Astrocyte of the spinal cord (primary cell): ENCODE results near the gene PCID2.

Experiments
- DNase-seq: peaks from one replicate; pipeline ENCODE4 v3.0.0; 2011; ENCODE audit warnings: low read depth, low spot score
- H3K4me3 ChIP-seq: 2 replicates; pipeline ENCODE4 v1.5.1; 2011; ENCODE audit warnings: low read depth, mild to moderate bottlenecking, low read length, moderate library complexity
- CTCF ChIP-seq: IDR thresholded peaks from 2 replicates; pipeline ENCODE4 v1.5.1; 2012; ENCODE audit warnings: low read depth, mild to moderate bottlenecking, low read length, inconsistent platforms
- in situ Hi-C: cut with HindIII; loops from 2 replicates; pipeline ENCODE4 v1.10.0; 2017; ENCODE audit warnings: low sequenced_read_pairs

The PCID2 gene

DNA sequence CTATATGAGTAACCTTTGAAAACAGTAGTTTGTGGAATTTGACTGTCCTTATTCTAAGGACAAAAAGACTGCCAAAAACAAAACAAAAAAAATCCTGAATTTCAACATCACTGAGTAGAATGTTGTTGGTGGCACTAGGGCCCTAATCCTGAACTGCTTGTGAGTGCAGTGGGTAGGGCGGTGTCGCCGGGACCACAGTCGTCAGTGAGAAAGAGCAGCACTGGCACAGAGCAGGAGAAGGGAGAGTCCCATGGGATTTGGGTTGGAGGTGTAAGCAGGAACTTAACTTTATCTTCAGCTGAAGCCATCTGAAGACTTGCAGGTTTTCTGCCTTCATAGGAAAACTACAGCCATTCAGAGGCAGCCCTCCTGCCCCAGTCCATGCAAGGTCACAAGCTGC, 5.6 kb downstream of the PCID2 start:
- TF ChIP-seq CTCF, result no peak
- no peak for DNase-seq
- in situ Hi-C loops, result no loop called here
- H3K4me3 ChIP-seq, result no peak overlapping the region

GRCh38 chr13:113201815-113202214, 6.7 kb downstream of the PCID2 start:
- no peak for TF ChIP-seq CTCF
- H3K4me3 ChIP-seq, result no peak overlapping the region
- in situ Hi-C loops, result no loop called here
- no peak for DNase-seq

DNA sequence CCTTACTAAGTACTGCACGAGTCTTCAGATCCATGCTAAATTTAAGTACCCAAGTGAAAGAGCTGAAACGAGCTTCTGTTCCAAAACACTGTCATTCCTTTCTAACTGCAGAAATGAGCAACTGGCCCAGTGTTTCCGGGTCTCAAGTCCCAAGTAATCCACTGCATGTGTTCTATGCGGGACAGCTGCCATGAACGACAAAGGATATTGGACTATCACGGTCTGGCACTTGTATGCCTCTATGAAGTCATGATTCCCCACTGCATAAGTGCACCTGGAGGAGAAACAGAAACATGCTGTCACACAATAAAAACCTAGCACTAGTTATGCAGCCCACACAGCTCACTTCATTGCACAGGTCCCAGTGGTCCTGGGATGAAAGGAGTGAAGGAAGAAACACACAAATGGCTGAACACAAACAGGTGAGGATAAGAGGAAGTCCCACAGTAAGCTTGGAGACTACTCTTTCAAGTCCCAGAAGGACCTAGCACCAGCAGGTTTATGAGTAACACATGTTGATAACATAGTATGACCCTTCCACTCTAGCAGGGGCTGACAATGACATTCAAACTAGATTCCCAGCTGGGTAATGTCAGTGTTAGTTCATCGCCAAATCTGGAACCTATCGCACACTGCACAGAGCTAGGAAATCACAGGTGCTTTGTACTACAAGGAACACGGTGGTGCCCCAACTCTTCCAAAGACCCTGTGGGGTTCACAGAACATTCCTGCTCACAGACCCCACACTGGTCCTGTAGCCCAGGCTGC, 11.3 kb downstream of the PCID2 start:
- no peak for TF ChIP-seq CTCF
- no peak for DNase-seq
- no peak overlapping the region for H3K4me3 ChIP-seq
- in situ Hi-C loops, result no loop called here

GRCh38 chr13:113195360-113195759, 13.1 kb downstream of the PCID2 start:
- no peak for DNase-seq
- in situ Hi-C loops, result no loop called here
- no peak for TF ChIP-seq CTCF
- H3K4me3 ChIP-seq, result no peak overlapping the region

DNA sequence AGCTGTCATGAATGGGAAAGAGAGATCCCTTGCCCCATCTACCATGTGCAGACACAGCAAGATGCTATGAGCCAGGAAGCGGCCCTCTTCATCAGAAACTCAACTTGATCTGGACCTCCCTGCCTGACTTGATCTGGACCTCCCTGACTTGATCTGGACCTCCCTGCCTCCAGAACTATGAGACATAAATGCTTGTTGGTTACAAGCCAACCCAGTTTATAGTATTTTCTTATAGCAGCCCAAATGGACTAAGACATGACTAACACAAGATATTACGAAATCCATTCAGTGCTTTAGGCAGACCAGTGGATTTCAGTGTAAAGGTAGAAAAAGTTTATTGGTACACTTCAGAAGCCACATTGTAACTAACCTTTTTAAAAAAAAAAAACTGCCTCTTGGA, 15.6 kb downstream of the PCID2 start:
- DNase-seq, result peak; percentile 35
- in situ Hi-C loops, result no loop called here
- no peak for TF ChIP-seq CTCF
- H3K4me3 ChIP-seq, result no peak overlapping the region

DNA sequence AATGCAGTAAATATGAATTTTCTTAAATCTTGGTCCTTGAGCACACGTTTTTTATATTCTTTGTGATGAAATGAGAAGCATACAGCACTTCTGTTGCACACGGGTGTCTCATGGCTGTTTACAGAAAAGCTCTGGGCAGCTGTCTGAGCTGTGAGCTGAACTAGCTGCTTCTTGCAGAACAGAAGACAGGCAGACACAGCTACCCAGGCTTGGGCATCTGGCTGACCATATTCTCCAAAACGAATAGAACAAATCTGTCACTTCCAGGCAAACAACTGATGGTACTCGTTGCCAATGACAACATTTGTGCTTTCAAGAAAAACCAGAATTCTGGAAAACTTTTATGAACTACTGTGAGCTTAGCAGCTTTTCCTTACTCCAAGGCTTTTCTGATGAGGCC, 16.2 kb downstream of the PCID2 start:
- no peak for DNase-seq
- in situ Hi-C loops, result no loop called here
- no peak for TF ChIP-seq CTCF
- H3K4me3 ChIP-seq, result no peak overlapping the region
